Measurements from ENCODE around the gene HOXA13. TPM values are rescaled to one million over a fixed set of nuclear protein-coding genes. Genes with fewer than 3 reads are reported as not detected.

The HOXA13 gene
- total RNA-seq, 1 donor from 2014 or later, result 14.5 TPM

- Histone ChIP-seq H3K36me3 (no peaks in the 10 kb centered on the region), H3K27ac (peak overlapping the region; percentile 99), H3K27me3 (no peaks in the 10 kb centered on the region), H3K4me1 (peaks cover 53% of the 10 kb centered on the region), H3K9me3 (no peaks in the 10 kb centered on the region), H3K4me3 (peak overlapping the region; percentile 56 to 64)
- intact Hi-C loops (cut with DNase I), result loop anchor here (5.0 to 10.0 kb wide), 2 partner anchors 798 to 1315 kb away; no protein-coding TSS in a partner anchor
- DNase-seq (ENCODE audit: extremely low spot score in 2 of 2), result no peak
- TF ChIP-seq POLR2AphosphoS5 (IDR thresholded peaks at IDR 0.05; ENCODE audit: insufficient read depth in 1 of 2, low read depth in 1 of 2), result peak in 1 of 2 donors; percentile 41
- no peak for TF ChIP-seq CTCF (IDR thresholded peaks at IDR 0.05)
These were observed 30.0 kb downstream of the HOXA13 start for GRCh38 chr7:27169658-27170425.

- intact Hi-C loops (cut with DNase I), result loop anchor here (5.0 to 10.0 kb wide), 2 partner anchors 796 to 1314 kb away; no protein-coding TSS in a partner anchor
- TF ChIP-seq POLR2AphosphoS5 (IDR thresholded peaks at IDR 0.05; ENCODE audit: insufficient read depth in 1 of 2, low read depth in 1 of 2), result peak in 1 of 2 donors; percentile 69
- TF ChIP-seq POLR2A (IDR thresholded peaks at IDR 0.05), result no peak
- peak overlapping the region; percentile 56 to 64 for H3K4me3 ChIP-seq
- H3K9me3 ChIP-seq, result no peaks in the 10 kb centered on the region
- no peaks in the 10 kb centered on the region for H3K27me3 ChIP-seq
- H3K36me3 ChIP-seq, result no peaks in the 10 kb centered on the region
- peak overlapping the region; percentile 99 for H3K27ac ChIP-seq
- DNase-seq (ENCODE audit: extremely low spot score in 2 of 2), result no peak
- peaks cover 47% of the 10 kb centered on the region for H3K4me1 ChIP-seq
These were observed 31.5 kb downstream of the HOXA13 start for GRCh38 chr7:27168265-27168947.

- no peaks in the 10 kb centered on the region for H3K27me3 ChIP-seq
- no peaks in the 10 kb centered on the region for H3K9me3 ChIP-seq
- no peak for DNase-seq (ENCODE audit: extremely low spot score in 2 of 2)
- intact Hi-C loops (cut with DNase I), result loop anchor here (5.0 to 10.0 kb wide), 2 partner anchors 796 to 1313 kb away; no protein-coding TSS in a partner anchor
- peak overlapping the region; percentile 99 for H3K27ac ChIP-seq
- H3K4me1 ChIP-seq, result peaks cover 45% of the 10 kb centered on the region
- H3K36me3 ChIP-seq, result no peaks in the 10 kb centered on the region
- peak overlapping the region; percentile 56 to 64 for H3K4me3 ChIP-seq
- no peak for TF ChIP-seq POLR2A (IDR thresholded peaks at IDR 0.05)
- no peak for TF ChIP-seq POLR2AphosphoS5 (IDR thresholded peaks at IDR 0.05; ENCODE audit: insufficient read depth in 1 of 2, low read depth in 1 of 2)
- TF ChIP-seq CTCF (IDR thresholded peaks at IDR 0.05), result no peak
These were observed 32.0 kb downstream of the HOXA13 start for GRCh38 chr7:27167916-27168264.

GRCh38 chr7:27166531-27167505 is 33.1 kb downstream of the HOXA13 start:
- Histone ChIP-seq H3K27ac (peak overlapping the region; percentile 99), H3K4me1 (peaks cover 36% of the 10 kb centered on the region), H3K36me3 (no peaks in the 10 kb centered on the region), H3K27me3 (no peaks in the 10 kb centered on the region), H3K4me3 (peak overlapping the region; percentile 56 to 64), H3K9me3 (no peaks in the 10 kb centered on the region)
- TF ChIP-seq CTCF (IDR thresholded peaks at IDR 0.05), result no peak
- TF ChIP-seq POLR2A (IDR thresholded peaks at IDR 0.05), result no peak
- peak in 1 of 2 donors; percentile 37 for TF ChIP-seq POLR2AphosphoS5 (IDR thresholded peaks at IDR 0.05; ENCODE audit: insufficient read depth in 1 of 2, low read depth in 1 of 2)
- intact Hi-C loops (cut with DNase I), result loop anchor here (5.0 to 10.0 kb wide), 2 partner anchors 795 to 1312 kb away; no protein-coding TSS in a partner anchor
- DNase-seq (ENCODE audit: extremely low spot score in 2 of 2), result no peak

All from vagina (tissue), 2 donors.